NCI-H2081 treated with DMSO at 0.1 percent for 48 hours (cell line): Measurements from ENCODE around the gene ACVRL1.

Experiments used
- DNase-seq: peaks from one replicate; lab custom pipeline; 2025; lab: John Stamatoyannopoulos, UW

Gene ACVRL1

DNA sequence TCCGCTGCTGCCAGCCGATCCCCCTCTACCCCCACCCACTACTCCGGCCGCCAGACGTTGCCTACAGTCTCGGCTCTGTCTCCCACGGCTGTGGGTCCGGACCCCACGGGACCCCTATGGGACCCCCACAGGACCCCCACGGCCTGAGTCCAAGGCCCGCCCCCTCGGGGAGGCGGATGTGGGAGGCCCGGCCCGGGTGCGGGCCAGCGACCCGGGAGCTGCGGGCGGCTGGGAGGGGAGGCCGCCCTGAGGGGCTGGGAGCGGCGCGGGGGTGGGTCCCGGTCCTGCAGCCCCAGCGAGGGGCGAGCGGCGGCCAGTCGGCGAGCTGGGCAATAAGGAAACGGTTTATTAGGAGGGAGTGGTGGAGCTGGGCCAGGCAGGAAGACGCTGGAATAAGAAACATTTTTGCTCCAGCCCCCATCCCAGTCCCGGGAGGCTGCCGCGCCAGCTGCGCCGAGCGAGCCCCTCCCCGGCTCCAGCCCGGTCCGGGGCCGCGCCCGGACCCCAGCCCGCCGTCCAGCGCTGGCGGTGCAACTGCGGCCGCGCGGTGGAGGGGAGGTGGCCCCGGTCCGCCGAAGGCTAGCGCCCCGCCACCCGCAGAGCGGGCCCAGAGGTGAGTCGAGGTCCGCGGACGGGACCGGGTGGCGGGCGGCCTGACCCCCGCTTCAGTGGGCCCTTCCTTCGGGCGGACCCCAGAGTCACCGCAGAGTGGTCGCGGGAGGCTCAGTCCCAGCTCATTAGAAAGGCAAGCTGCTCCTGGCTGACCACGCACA, at the start of gene ACVRL1:
TSS of gene ACVRL1 (plus strand) at position 422 of the 773 bp plus-strand sequence. CDS start 4,971 bp downstream, outside the sequence.
- no peak for DNase-seq

GRCh38 chr12:51860986-51861385, 46.3 kb upstream of the ACVRL1 start:
- no peak for DNase-seq

GRCh38 chr12:51862947-51863346, 44.4 kb upstream of the ACVRL1 start:
- no peak for DNase-seq

DNA sequence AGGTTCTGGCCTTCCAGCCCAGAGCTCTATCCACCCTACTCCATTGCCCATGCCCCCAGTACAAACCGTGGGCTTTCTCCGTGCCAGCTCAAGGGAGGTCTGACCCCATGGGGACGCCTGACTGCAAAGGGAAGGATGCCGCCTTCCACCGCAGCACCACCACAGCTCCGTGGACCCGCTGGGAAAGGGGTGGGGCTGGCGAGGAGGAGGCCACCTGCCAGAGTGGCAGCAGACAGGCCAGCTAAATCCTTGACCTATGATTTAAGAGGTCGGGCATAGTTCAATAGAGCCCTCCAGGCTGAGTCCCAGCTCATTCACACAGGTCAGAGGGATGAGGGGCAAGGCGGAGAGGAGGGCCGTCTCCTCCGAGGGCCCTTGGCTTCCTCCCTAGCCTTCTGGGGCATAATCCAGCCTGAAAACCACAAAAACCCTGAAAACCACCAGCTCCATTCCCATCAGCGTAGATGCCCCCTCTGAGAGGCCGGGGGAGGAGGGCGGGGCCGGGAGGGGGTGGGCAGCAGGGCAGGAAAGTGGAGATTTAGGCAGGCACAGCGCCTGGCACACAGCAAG, 43.9 kb upstream of the ACVRL1 start:
- no peak for DNase-seq

- DNase-seq: no peak
Measured at GRCh38 chr12:51863933-51864832, 43.1 kb upstream of the ACVRL1 start.

GRCh38 chr12:51864833-51865670, 42.3 kb upstream of the ACVRL1 start:
- no peak for DNase-seq

DNA sequence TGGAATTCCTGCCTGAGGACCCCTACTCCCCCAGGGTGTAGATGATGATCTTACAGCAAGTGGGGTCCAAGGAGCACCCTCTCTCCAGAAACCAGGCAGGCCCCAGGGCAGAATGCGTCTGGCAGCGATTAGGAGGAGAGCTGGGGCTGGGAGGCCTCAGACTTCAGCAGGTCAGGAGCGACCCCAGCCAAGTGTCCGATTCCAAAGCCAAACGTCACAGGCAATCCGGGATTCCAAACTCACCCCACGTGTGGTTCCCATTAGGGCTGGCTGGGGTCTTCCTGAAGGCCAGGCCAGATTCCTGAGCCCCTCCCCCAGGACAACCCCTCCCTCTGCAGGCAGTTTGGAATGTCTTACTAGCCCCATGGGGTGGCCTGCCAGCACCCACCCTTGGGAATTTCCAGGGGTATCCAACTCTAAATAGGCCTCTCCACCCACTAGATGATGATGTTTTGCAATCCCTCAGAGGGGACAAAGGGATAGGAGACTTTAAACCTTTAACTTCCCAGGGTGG, 41.5 kb upstream of the ACVRL1 start:
- no peak for DNase-seq

GRCh38 chr12:51866324-51866723, 41.0 kb upstream of the ACVRL1 start:
- DNase-seq: no peak

DNA sequence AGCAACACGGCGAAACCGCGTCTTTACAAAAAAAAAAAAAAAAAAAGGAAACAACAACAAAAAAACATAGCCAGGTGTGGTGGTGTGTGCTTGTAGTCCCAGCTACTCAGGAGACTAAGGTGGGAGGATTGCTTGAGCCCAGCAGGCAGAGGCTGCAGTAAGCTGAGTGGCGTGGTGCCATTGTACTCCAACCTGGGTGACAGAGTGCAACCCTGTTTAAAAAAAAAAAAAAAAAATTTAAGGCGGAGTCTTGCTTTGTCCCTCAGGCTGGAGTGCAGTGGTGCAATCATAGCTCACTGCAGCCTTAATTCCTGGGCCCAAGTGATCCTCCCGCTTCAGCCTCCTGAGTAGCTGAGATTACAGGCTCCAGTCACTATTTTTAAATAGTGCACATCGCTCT, 40.5 kb upstream of the ACVRL1 start:
- DNase-seq: no peak

- no peak for DNase-seq
Measured at GRCh38 chr12:51867371-51867770, 39.9 kb upstream of the ACVRL1 start.

DNA sequence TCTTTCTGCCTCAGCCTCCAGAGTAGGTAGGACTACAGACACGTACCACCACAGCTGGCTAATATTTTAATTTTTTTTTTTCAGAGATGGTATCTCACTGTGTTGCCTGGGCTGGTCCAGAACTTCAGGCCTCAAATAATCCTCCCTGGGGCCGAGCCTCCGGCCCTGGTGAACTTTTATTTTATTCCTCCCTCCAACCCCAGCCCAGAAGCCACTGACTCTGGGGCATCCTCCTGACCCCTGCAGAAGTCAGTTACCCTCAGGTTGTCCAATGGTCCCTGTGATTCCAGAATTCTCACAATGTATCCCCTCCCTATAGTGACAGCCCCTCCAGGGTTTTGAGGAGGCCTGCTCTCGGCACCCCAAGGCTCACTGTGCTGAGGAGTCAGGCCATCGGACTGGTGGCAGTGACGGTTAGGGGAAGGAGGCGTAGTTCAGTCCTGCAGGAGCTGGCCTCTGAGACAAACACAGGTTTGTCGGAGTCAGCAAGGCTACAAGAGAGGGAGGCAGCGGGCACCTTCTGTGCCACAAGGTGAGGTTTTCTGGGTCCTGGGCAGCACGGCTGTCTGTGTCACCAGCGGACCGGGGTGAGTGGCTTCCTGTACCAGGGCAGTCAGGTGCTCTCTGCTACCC, 39.4 kb upstream of the ACVRL1 start:
- no peak for DNase-seq

DNA sequence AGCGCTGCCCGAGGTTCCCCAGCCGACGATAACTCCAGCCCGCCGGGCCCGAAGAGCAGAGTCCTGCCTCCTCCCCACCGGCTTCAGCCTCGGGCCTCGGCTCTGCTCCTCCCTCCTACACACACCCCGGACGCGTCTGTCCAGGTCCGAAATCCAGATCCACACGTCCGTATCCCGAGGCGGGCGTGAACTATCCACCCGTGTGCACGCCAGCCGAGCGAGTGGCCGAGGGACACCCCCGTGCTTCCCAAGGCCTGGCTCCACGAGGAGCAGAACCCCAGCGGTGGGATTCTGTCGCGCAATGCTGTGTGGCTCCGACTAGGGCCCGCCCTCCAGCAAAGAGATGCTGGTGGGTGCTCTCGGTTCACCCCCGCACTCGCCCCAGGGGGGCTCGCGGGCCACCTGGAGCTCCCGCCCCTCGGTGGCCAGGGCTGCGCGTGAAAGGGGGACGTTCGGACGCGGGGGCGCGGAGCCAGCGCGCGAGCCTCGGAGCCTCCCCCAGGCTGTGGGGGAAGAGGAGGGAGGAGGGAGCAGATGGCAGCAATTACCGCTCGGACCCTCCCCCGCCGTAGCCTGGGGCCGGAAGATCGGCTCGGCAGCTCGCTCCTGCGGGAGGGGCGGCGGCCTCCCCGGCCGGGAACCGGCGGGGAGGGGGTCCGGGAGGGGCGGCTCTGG, 38.3 kb upstream of the ACVRL1 start:
- no peak for DNase-seq

DNA sequence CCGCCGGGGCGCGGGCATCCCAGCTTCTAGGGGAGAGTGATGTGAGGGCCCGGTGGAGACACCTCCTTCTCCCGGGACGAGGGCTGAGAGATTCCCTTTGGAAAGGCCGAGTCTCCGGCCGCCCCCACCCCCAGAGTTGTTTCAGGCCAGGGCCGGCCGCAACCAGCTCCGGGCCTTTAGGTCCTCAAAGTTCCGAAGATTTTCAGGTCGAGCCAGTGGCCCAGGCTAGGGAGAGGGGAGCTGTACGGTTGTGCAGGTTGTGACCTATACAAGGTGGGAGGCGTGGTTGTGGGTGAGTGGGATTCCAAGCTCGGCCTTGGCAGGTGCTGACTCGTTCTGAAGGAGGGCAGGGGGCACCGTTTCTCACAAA, 37.8 kb upstream of the ACVRL1 start:
- DNase-seq: no peak

GRCh38 chr12:51869931-51870330, 37.4 kb upstream of the ACVRL1 start:
- no peak for DNase-seq

- DNase-seq: no peak
Measured at GRCh38 chr12:51870504-51870903, 36.8 kb upstream of the ACVRL1 start.

GRCh38 chr12:51871126-51871525, 36.2 kb upstream of the ACVRL1 start:
- DNase-seq: no peak

- no peak for DNase-seq
Measured at GRCh38 chr12:51871918-51872688, 35.2 kb upstream of the ACVRL1 start.

DNA sequence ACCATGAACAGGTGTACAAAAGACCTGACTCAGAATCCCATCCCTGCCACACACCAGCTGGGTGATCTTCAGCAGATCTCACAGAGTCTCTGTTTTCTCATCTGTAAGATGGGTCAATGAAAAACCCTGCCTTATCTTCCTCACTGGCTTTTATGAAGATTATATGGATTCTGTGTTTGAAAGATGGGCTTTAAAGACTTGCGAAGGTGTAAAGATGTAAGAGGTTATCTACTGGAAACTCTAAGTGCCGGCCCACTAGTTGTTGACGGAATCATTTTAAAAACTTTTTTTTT, 34.7 kb upstream of the ACVRL1 start:
- no peak for DNase-seq

DNA sequence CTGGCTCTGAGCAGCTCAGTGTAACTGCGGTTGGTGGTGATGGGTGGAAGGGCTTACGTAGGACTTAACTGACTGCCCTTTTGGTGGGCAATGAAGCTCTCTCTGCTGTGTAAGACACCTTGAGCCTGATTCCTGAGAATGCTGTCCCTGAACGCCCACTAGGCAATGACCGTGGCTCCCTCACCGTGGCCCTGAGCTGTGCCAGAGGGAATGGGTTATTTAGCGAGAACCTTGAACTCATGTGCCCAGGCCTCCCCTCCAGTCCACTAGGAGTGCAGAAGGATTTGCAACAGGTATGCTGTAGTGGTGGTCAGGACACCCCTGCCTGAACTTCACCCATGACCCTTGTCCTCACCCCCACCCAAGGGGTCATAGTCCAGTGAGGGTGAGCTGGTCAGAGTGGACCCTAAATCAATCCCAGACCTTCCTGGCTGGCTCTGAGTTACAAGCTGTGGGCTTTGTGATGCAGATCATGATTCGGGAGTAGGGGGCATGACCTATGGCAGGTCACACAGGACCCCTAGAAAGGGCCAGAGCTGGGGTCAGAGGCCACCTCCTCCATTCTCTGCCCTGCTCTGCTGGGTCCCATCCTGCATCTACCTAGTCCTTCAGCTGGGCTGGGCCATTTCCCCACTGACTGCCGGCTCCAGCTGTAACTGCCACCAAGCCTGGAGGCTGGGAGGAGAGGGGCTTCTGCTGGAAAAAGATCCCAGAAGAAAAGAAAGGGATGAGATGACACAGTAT, 33.9 kb upstream of the ACVRL1 start:
- no peak for DNase-seq
